22Rv1 (cell line): Measurements from ENCODE around the gene PLXND1.

Experiments used
- H3K27ac ChIP-seq: fragments of 450-650 bp; 2 replicates; pipeline ENCODE4 v1.5.1; 2017
- ZFX ChIP-seq: fragments of 450-650 bp; IDR thresholded peaks from 2 replicates; pipeline ENCODE4 v1.6.1; 2017; ENCODE audit warnings: antibody characterized with exemption, borderline replicate concordance
- TF ChIP-seq, protein P1 (sequence below): fragments of 450-650 bp; IDR thresholded peaks from 2 replicates; pipeline ENCODE4 v1.5.1; 2017; ENCODE audit warnings: mild to moderate bottlenecking

PLXND1 gene, protein sequence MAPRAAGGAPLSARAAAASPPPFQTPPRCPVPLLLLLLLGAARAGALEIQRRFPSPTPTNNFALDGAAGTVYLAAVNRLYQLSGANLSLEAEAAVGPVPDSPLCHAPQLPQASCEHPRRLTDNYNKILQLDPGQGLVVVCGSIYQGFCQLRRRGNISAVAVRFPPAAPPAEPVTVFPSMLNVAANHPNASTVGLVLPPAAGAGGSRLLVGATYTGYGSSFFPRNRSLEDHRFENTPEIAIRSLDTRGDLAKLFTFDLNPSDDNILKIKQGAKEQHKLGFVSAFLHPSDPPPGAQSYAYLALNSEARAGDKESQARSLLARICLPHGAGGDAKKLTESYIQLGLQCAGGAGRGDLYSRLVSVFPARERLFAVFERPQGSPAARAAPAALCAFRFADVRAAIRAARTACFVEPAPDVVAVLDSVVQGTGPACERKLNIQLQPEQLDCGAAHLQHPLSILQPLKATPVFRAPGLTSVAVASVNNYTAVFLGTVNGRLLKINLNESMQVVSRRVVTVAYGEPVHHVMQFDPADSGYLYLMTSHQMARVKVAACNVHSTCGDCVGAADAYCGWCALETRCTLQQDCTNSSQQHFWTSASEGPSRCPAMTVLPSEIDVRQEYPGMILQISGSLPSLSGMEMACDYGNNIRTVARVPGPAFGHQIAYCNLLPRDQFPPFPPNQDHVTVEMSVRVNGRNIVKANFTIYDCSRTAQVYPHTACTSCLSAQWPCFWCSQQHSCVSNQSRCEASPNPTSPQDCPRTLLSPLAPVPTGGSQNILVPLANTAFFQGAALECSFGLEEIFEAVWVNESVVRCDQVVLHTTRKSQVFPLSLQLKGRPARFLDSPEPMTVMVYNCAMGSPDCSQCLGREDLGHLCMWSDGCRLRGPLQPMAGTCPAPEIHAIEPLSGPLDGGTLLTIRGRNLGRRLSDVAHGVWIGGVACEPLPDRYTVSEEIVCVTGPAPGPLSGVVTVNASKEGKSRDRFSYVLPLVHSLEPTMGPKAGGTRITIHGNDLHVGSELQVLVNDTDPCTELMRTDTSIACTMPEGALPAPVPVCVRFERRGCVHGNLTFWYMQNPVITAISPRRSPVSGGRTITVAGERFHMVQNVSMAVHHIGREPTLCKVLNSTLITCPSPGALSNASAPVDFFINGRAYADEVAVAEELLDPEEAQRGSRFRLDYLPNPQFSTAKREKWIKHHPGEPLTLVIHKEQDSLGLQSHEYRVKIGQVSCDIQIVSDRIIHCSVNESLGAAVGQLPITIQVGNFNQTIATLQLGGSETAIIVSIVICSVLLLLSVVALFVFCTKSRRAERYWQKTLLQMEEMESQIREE (N-terminal part only)

DNA sequence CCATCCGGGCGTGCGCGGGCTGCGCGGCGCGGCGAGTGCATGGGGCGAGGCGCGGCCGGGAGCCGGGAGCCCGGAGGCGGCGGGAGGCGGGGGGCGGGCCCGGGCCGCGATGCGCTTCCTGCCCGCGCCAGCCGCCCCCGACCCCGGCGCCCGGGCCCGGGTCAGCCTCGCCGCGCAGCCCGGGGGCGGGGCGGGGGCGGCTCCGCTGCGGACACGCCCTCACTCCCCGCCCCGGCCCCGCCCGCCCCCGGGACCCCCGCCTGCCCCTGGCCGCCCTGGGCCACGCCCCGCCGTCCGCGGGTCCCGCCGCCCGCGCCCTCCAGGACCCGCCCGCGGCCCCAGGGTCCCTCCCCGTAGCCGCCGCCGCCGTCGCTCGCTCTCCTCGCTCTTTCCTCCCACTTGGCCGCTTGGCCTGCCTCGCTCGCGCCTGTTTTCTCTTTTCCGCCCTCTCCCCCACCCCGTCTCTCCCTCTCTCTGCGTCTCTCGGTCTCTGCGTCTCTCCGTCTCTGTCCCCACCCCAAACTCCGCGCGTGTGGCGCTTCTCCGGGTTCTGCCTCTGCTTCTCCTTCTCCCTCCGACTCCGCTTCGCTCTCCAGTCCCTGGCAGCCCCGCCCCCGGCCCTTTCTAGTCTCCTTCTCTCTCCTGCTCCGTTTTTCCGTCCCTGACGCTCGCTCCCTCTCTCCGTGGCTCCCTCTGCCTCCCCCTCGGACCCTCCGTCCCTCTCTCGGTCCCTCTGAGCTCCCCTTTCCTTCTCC lies at the start of gene PLXND1:
Gene PLXND1 (minus strand): TSS at position 41 of the 755 bp plus-strand sequence. CDS start 37 bp downstream, at position 4.
- TF ChIP-seq, protein P1, sequence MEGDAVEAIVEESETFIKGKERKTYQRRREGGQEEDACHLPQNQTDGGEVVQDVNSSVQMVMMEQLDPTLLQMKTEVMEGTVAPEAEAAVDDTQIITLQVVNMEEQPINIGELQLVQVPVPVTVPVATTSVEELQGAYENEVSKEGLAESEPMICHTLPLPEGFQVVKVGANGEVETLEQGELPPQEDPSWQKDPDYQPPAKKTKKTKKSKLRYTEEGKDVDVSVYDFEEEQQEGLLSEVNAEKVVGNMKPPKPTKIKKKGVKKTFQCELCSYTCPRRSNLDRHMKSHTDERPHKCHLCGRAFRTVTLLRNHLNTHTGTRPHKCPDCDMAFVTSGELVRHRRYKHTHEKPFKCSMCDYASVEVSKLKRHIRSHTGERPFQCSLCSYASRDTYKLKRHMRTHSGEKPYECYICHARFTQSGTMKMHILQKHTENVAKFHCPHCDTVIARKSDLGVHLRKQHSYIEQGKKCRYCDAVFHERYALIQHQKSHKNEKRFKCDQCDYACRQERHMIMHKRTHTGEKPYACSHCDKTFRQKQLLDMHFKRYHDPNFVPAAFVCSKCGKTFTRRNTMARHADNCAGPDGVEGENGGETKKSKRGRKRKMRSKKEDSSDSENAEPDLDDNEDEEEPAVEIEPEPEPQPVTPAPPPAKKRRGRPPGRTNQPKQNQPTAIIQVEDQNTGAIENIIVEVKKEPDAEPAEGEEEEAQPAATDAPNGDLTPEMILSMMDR, result no peak
- no peak for TF ChIP-seq ZFX
- peak within 1 kb of the TSS; percentile 56 for H3K27ac ChIP-seq

DNA sequence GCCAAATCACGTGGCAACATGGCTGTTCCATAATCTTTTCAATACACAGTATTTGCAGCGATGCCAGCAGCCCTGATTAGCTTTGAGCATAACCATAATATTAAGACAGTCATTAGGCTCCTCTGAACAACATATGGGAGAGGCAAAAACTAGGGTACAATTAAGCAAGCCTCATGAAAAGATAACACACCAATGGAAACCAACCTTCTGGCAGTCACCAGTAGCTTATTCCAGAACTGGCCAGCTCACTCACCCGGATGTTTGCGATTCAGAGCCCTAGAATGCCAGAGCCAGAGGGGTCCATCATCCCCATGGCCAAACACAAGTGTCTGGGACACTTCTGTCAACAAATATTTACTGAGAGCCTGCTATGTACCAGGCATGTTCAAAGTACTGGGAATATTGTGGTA lies 48.8 kb upstream of the PLXND1 start:
- TF ChIP-seq ZFX, result no peak
- TF ChIP-seq, protein P1, result no peak
- no peak overlapping the region for H3K27ac ChIP-seq

DNA sequence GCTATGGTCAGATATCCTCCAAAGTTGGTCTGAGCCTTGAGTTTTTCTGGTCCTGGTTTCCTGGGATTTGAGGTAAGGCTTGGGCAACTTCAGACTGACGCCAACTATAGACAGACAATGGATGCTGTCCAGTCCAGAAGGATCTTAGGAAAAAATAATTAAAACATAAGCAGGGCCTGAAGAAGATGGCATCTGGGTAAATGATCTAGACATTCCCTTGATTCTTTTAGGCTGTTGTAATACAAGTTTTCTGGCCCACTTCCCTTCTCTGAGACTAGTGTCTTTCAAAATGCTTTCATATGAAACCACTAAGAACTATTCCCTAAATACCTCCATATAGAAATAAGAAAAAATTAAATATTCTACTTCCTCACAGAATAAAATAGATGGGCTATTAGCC lies 47.7 kb upstream of the PLXND1 start:
- TF ChIP-seq, protein P1, result no peak
- no peak for TF ChIP-seq ZFX
- H3K27ac ChIP-seq, result no peak overlapping the region

DNA sequence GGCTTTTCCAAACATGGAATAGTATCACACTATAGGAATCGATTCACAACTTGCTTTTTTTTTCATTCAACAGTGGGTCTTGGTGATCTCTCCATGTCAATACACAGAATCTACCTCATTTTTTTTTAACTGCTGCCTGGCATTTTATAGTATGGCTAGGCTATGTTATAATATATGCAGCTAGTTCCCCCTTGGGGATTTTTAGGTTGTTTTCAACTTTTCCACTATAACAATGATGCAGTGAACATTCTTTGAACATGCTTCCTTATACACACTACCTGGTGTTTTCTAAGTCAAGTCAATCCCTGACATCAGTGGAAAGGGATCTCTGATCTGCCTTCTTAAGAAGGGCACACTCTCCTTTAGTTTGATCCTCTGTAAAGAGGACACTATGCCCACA lies 46.5 kb upstream of the PLXND1 start:
- H3K27ac ChIP-seq, result no peak overlapping the region
- TF ChIP-seq ZFX, result no peak
- TF ChIP-seq, protein P1, result no peak

DNA sequence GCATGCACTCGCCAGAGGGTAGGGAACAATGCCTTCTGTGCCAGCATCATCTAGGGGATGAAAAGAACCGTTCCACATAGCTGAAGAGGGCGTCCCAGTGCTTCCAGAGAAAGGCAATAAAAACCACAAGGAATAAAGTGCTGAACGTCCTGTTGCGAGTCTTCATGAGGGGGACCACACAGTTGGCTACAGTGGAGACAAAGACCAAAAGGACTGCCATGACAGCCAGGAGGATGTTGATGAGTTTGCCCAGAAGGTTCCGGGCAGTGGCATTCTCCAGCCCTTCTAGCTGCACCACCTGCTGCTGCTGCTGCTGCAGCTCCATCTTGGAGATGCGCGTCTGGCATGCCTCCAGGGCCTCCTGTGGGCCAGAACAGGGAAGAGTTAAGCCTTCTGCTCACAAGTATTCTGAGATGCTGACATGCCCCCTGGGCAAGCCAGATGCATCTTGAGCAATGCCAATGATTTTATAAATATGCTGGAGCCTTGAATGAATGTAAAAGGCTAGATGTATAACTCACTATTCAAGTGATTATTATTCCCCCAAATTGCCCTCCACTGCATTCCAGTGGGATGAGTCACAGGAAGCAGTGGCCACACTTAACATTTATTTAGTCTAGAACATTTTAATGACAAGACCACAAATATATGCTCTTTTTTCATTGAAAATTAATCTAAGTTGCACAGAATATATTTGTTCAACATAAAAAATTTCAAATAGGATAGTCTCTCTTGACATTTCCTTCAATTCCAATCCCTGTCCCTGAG lies 45.1 kb upstream of the PLXND1 start:
- no peak for TF ChIP-seq ZFX
- TF ChIP-seq, protein P1, result no peak
- H3K27ac ChIP-seq, result no peak overlapping the region
